ENCODE results near the gene CIT. TPM values are rescaled to one million over a fixed set of nuclear protein-coding genes. Genes with fewer than 3 reads are reported as not detected.

CIT gene
- total RNA-seq, 6 experiments from 2014 or later = 23.1 to 55.5 (median 48.3) TPM

DNA sequence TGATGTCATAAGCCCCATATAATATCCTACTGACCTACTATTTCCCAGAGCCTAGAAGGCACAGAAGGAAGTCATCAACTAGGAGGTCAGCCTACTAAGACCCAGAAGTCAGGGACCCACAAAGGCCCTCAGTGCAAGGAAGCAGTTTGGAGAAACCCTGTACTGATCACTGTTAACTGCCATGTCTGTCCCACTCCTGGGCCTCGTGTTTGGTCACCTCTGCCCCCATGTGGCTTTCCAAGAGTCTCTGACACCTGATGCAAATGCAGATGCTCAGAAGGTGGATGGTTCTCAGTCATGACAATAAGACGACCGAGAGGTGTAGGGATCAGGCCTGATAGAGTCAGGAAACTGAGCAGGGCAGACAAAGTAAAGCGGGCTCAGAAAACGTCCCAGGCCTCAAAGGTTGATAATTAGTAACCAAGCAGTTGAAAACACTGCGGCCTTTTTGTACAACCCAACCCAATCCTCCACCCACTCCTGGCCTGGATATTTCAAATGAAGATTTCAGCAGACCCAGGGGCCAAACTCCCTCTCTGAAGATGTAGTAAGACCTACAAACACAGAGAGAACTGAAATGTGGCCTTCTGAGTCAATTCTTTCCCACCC is 185.8 kb downstream of the CIT start:
- Mint-ChIP-seq H3K27ac (no peak overlapping the region), H3K4me1 (ENCODE audit: low read depth) (peaks cover 34% of the 10 kb centered on the region), H3K36me3 (ENCODE audit: low read depth) (peaks cover 20% of the 10 kb centered on the region), H3K27me3 (ENCODE audit: insufficient read depth) (no peaks in the 10 kb centered on the region), H3K4me3 (no peak overlapping the region), H3K9me3 (no peaks in the 10 kb centered on the region)
- DNase-seq = no peak
- TF ChIP-seq, protein P1, sequence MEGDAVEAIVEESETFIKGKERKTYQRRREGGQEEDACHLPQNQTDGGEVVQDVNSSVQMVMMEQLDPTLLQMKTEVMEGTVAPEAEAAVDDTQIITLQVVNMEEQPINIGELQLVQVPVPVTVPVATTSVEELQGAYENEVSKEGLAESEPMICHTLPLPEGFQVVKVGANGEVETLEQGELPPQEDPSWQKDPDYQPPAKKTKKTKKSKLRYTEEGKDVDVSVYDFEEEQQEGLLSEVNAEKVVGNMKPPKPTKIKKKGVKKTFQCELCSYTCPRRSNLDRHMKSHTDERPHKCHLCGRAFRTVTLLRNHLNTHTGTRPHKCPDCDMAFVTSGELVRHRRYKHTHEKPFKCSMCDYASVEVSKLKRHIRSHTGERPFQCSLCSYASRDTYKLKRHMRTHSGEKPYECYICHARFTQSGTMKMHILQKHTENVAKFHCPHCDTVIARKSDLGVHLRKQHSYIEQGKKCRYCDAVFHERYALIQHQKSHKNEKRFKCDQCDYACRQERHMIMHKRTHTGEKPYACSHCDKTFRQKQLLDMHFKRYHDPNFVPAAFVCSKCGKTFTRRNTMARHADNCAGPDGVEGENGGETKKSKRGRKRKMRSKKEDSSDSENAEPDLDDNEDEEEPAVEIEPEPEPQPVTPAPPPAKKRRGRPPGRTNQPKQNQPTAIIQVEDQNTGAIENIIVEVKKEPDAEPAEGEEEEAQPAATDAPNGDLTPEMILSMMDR (IDR thresholded peaks at IDR 0.05) = no peak

DNA sequence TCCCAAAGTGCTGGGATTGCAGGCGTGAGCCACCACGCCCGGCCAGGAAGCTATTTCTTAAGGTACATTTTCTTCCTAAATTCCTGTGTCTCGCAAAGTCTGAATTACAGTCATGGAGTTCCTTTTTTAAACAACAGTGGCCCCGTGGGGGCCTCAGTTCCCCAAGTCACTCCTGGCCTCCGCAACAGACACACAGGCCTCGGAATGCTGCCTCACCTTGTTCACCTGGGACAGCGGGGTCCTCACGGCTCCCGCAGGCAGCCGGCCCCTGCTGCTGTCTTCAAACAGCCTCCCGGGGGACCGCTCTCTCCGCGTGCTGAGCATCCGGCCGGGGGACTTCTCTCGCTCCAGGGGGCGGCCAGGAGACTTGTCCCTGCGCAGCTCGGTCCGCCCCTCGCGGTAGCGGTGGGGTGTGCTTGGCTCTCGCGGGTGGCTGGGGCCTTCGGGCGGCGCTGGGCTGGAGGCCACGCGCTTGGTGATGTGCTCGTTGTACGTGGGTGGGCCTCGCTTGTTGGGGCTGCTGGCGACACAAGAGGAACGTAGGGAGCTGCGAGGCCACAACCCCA is 187.1 kb downstream of the CIT start:
- Mint-ChIP-seq H3K36me3 (ENCODE audit: low read depth) (peaks cover 29% of the 10 kb centered on the region), H3K9me3 (no peaks in the 10 kb centered on the region), H3K4me3 (no peak overlapping the region), H3K4me1 (ENCODE audit: low read depth) (peaks cover 36% of the 10 kb centered on the region), H3K27me3 (ENCODE audit: insufficient read depth) (no peaks in the 10 kb centered on the region), H3K27ac (no peak overlapping the region)
- TF ChIP-seq, protein P1 (IDR thresholded peaks at IDR 0.05) = no peak
- DNase-seq = no peak

DNA sequence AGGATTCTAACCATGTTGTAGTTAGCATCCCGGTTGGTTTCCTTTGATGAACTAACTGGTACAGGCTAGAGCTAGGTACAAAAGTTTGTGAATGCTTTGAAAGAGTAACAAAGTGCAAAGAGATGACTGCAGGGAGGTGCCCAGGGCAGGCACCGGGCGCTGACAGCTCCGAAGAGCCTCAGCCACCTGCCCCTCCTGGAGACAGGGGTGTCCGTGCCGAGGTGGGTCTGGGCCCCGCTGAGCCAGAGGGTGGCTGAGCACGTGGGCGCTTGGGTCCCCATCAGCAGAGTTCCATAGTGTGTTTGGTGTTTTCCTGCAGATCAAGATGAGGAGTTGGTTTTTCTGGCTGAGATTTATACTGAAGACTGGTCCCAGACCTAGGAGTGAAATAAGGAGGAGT is 189.2 kb downstream of the CIT start:
- no peak overlapping the region for H3K4me3 Mint-ChIP-seq
- no peak for DNase-seq
- H3K4me1 Mint-ChIP-seq (ENCODE audit: low read depth) = peaks cover 40% of the 10 kb centered on the region
- H3K27ac Mint-ChIP-seq = no peak overlapping the region
- no peaks in the 10 kb centered on the region for H3K9me3 Mint-ChIP-seq
- peaks cover 33% of the 10 kb centered on the region for H3K36me3 Mint-ChIP-seq (ENCODE audit: low read depth)
- no peaks in the 10 kb centered on the region for H3K27me3 Mint-ChIP-seq (ENCODE audit: insufficient read depth)
- TF ChIP-seq, protein P1 (IDR thresholded peaks at IDR 0.05) = no peak

DNA sequence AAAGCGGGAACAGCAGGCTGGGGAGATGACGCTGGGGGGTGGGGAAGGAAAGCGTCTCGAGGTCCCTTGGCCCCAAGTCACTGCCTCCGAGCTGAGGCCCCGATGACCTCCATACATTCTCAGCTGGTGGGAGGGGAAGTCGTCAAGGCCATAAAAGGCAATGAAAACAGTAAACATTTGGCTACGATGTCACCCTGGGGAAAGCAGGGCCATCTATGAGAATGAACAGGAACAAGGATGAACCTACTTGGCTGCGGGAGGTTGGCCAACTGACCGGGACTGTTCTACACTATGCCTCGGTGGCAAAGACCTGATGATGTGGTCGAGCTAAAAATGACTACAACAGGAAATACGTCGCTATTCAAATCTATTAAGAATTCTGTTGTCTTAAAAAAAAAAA is 189.7 kb downstream of the CIT start:
- H3K4me3 Mint-ChIP-seq = no peak overlapping the region
- no peak overlapping the region for H3K27ac Mint-ChIP-seq
- H3K36me3 Mint-ChIP-seq (ENCODE audit: low read depth) = peaks cover 33% of the 10 kb centered on the region
- no peaks in the 10 kb centered on the region for H3K27me3 Mint-ChIP-seq (ENCODE audit: insufficient read depth)
- TF ChIP-seq, protein P1 (IDR thresholded peaks at IDR 0.05) = no peak
- peaks cover 40% of the 10 kb centered on the region for H3K4me1 Mint-ChIP-seq (ENCODE audit: low read depth)
- no peaks in the 10 kb centered on the region for H3K9me3 Mint-ChIP-seq
- no peak for DNase-seq

DNA sequence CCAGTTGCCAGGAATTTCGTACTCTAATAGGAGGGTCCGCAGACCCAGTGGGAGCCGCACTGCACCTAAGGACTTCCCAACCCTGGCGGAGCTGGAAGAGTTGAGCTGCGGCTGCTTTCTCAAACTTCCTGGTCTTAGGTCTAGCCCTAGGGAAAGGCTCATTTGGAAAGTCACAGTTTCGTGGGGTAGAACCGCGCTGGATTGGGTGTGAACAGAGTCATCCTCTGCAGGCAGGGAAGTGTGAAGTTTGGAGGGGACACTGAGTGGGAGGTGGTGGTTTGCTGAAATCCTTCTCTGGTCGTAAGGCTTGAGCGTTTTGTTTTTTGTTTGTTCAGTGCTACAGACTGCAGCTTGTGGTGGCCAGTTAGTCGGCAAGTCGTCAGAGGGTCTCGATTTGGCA is 190.3 kb downstream of the CIT start:
- peaks cover 40% of the 10 kb centered on the region for H3K4me1 Mint-ChIP-seq (ENCODE audit: low read depth)
- no peak overlapping the region for H3K27ac Mint-ChIP-seq
- H3K4me3 Mint-ChIP-seq = no peak overlapping the region
- H3K36me3 Mint-ChIP-seq (ENCODE audit: low read depth) = peaks cover 37% of the 10 kb centered on the region
- TF ChIP-seq, protein P1 (IDR thresholded peaks at IDR 0.05) = no peak
- DNase-seq = no peak
- H3K27me3 Mint-ChIP-seq (ENCODE audit: insufficient read depth) = no peaks in the 10 kb centered on the region
- no peaks in the 10 kb centered on the region for H3K9me3 Mint-ChIP-seq

All from HFFc6 (cell line).